GM18867 (cell line): ENCODE measurements around the gene RPN2.

Experiments used
- ATAC-seq: cut with Tn5 transposase; IDR thresholded peaks from one replicate; pipeline ENCODE4 v1.9.1; 2021; ENCODE audit warnings: mild to moderate bottlenecking, moderate library complexity; ENCODE audit not compliant: unreplicated experiment

The RPN2 gene

GRCh38 chr20:37261714-37262113 lies 82.6 kb downstream of the RPN2 start, which contains the start of gene GHRH:
Gene GHRH, minus strand, starts transcription at chr20:37261814. Its CDS starts 4,925 bp downstream, at chr20:37256889.
- no peak for ATAC-seq

GRCh38 chr20:37262505-37262904 lies 83.4 kb downstream of the RPN2 start:
- ATAC-seq: no peak

GRCh38 chr20:37263686-37264085 lies 84.6 kb downstream of the RPN2 start:
- ATAC-seq: no peak

GRCh38 chr20:37265152-37265551 lies 86.0 kb downstream of the RPN2 start:
- no peak for ATAC-seq

GRCh38 chr20:37266940-37267666 lies 88.0 kb downstream of the RPN2 start:
- no peak for ATAC-seq

GRCh38 chr20:37267667-37268313 lies 88.7 kb downstream of the RPN2 start:
- no peak for ATAC-seq

GRCh38 chr20:37270576-37271420 lies 91.7 kb downstream of the RPN2 start:
- no peak for ATAC-seq

- no peak for ATAC-seq
Measured at GRCh38 chr20:37271421-37271768, 92.3 kb downstream of the RPN2 start.

GRCh38 chr20:37273988-37274387 lies 94.9 kb downstream of the RPN2 start:
- no peak for ATAC-seq

- no peak for ATAC-seq
Measured at GRCh38 chr20:37274851-37275524, 95.9 kb downstream of the RPN2 start.

- peak; percentile 53 for ATAC-seq
Measured at GRCh38 chr20:37276494-37277252, 97.5 kb downstream of the RPN2 start.

GRCh38 chr20:37277253-37277593 lies 98.1 kb downstream of the RPN2 start:
- no peak for ATAC-seq

- no peak for ATAC-seq
Measured at GRCh38 chr20:37278966-37279590, 99.9 kb downstream of the RPN2 start.

GRCh38 chr20:37279820-37280219 lies 100.7 kb downstream of the RPN2 start:
- ATAC-seq: no peak

GRCh38 chr20:37280403-37280802 lies 101.3 kb downstream of the RPN2 start:
- ATAC-seq: no peak

GRCh38 chr20:37282556-37282955 lies 103.4 kb downstream of the RPN2 start:
- ATAC-seq: no peak

GRCh38 chr20:37283530-37284195 lies 104.5 kb downstream of the RPN2 start:
- no peak for ATAC-seq

- no peak for ATAC-seq
Measured at GRCh38 chr20:37284691-37285161, 105.6 kb downstream of the RPN2 start.

- no peak for ATAC-seq
Measured at GRCh38 chr20:37285664-37286374, 106.7 kb downstream of the RPN2 start.
